Mucosa of gallbladder (tissue), 1 donor: Measurements from ENCODE around the gene MOBP. TPM values are rescaled to one million over a fixed set of nuclear protein-coding genes. Genes with fewer than 3 reads are reported as not detected.

ENCODE experiments used
- DNase-seq: peaks from one replicate; pipeline ENCODE4 v3.0.0-alpha.2; 2020; ENCODE audit warnings: low spot score
- total RNA-seq: library from RNA; stranded (reverse); gene quantifications from one replicate; pipeline ENCODE4 v1.2.1, GENCODE V29; 2021
- donor health status: DM: no; HTN: no; CAD: no.

MOBP gene
- total RNA-seq, 1 donor from 2014 or later, result 0.14 TPM

DNA sequence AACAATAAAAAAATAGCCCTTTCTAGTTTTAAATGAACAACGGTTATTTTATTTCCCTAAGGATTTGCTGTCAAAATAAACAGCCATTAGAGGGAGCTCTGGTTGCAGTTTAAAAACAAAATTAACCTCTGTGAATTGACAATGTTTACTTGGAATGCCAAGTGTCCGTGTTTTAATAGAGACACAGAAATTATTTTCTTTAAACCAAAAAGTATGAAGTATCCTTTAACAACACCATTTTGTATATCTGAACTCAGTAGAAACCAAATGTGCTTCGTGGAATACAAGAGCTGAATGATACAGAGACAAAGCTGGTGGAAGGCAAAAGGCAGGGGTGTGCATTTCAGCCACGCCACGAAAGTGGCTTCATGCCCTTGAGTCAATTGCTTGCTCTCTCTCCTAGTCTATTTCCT, 74.4 kb downstream of the MOBP start:
- DNase-seq, result no peak

DNA sequence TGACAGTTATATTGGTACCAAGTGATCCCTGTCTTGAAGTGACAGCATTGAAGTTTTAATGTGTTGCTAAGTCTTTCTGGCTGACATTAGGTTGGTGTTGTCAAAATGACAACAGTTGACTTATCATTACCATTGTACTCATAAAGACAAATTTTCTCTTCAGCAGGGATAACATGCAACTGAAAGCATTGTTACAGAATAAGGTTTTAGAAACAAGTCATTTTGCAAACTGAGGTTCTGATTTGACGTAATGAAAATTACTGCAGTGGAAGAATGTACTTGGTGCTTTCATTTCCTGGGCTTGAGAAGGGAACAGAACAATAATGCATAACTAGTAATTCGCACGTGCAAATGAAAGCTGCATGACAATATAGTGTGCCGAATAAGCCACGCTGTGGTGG, 75.1 kb downstream of the MOBP start:
- no peak for DNase-seq

DNA sequence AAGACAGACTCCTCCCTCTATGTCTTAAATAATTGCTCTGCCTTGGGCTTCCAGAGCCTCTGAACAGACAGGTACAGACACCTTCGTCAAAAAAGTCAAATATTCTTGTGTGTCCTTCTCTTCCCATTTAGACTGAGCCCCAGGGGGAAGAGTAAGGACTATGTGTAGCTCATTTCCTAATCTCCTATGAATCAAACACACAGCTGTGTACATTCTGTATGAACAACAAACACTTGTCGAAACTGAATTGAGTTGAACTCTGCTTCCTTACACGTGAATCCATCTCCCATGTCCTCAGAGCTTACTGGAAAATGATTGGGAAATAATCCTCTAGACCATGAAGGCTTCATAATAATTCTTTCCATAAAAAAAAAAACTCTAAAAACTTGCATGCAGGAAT, 80.8 kb downstream of the MOBP start:
- DNase-seq, result no peak

DNA sequence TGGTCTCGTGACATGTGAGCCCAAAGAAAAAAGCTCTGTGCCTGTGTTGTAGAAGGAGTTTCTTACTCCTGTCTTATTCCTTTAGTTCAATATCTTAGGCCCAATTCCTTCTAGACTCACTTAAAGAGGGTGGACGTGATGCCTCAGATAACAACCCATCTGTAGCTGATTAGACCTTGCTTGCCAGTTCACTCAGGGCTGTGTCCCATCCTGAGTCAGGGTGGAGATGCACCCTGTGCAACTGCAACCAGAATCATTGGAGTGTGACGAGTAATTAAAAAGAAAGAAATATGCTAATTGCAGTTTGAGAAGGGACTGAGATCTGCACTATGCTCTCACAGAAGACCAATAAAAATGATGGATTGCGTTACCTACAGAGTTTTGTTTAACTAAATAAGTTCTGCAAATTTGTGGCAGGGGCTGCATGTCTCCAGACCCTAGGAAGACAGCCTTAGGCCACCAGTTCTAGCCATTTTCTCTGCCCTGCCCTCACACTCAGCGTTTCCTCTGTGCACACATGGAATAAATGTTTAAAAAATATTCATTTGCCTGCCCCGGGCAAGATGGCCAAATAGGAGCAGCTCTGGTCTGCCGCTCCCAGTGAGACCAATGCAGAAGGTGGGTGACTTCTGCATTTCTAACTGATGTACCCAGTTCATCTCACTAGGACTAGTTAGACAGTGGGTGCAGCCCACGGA, 83.0 kb downstream of the MOBP start:
- no peak for DNase-seq

Other genes starting within 250 kb of the MOBP start
- 22.6 TPM for gene CX3CR1, start 187.6 kb upstream of the MOBP start, total RNA-seq
- not detected for gene CCR8, start 138.0 kb upstream of the MOBP start, total RNA-seq
- 42.9 TPM for gene SLC25A38, start 84.3 kb upstream of the MOBP start, total RNA-seq
- 518 TPM for gene RPSA, start 61.0 kb upstream of the MOBP start, total RNA-seq